Stimulated activated CD8-positive, alpha-beta memory T cell treated with anti-CD3 and anti-CD28 coated beads, Interleukin-4, amount 100 ng/mL, for 4 hours (primary cell): ENCODE results near the gene CFD.
"Not testable (repeated sequence)": the region's sequence is repeated elsewhere in the genome, so short reads cannot be mapped to it uniquely, and the experiment has no call there.

Experiments
- DNase-seq, 2 donors: peaks; one replicate each; pipeline ENCODE4 v3.0.0-alpha.2; 2020; ENCODE audit warnings: low read depth in 2 of 2, low spot score in 1 of 2

CFD gene

GRCh38 chr19:852136-853013 lies 7.1 kb upstream of the CFD start, which contains the start of gene ELANE:
ELANE (plus strand) TSS chr19:852303; CDS start chr19:852329, 26 bp downstream.
- no peak for DNase-seq

GRCh38 chr19:853014-853585 lies 6.4 kb upstream of the CFD start:
- DNase-seq = no peak

- DNase-seq = not testable (repeated sequence)
Measured at GRCh38 chr19:853614-854220, 5.7 kb upstream of the CFD start.

- DNase-seq = no peak
Measured at GRCh38 chr19:854549-854948, 4.9 kb upstream of the CFD start.

GRCh38 chr19:855142-855541 lies 4.3 kb upstream of the CFD start:
- DNase-seq = no peak

GRCh38 chr19:855566-856120 lies 3.8 kb upstream of the CFD start:
- no peak for DNase-seq

- DNase-seq = no peak
Measured at GRCh38 chr19:858284-858683, 1.2 kb upstream of the CFD start.

GRCh38 chr19:861141-861755 lies 1.8 kb downstream of the CFD start:
- DNase-seq = no peak

GRCh38 chr19:861756-862580 lies 2.5 kb downstream of the CFD start:
- DNase-seq = peak in 1 of 2 donors; percentile 35

- DNase-seq = peak; percentile 51 to 63
Measured at GRCh38 chr19:862581-863314, 3.3 kb downstream of the CFD start.

GRCh38 chr19:863315-863620 lies 3.8 kb downstream of the CFD start:
- DNase-seq = no peak

- no peak for DNase-seq
Measured at GRCh38 chr19:866769-867300, 7.4 kb downstream of the CFD start.

GRCh38 chr19:867301-867793 lies 7.9 kb downstream of the CFD start:
- no peak for DNase-seq

- DNase-seq = no peak
Measured at GRCh38 chr19:867855-868457, 8.5 kb downstream of the CFD start.

GRCh38 chr19:868458-869244 lies 9.2 kb downstream of the CFD start:
- DNase-seq = no peak

- DNase-seq = no peak
Measured at GRCh38 chr19:869245-870177, 10.0 kb downstream of the CFD start.

- no peak for DNase-seq
Measured at GRCh38 chr19:870314-870713, 10.8 kb downstream of the CFD start.
